Stimulated activated CD8-positive, alpha-beta memory T cell treated with anti-CD3 and anti-CD28 coated beads, Interleukin-15, amount 100 ng/mL, for 4 hours (primary cell): ENCODE results near the gene CTAGE4.
"Not testable (repeated sequence)": the region's sequence is repeated elsewhere in the genome, so short reads cannot be mapped to it uniquely, and the experiment has no call there.

ENCODE experiments used
- DNase-seq, 2 donors: peaks; one replicate each; pipeline ENCODE4 v3.0.0-alpha.2; 2020; ENCODE audit warnings: low read depth in 2 of 2

CTAGE4 gene

GRCh38 chr7:144217200-144217599 is 33.9 kb downstream of the CTAGE4 start:
- not testable (repeated sequence) for DNase-seq

- DNase-seq, result not testable (repeated sequence)
These were observed 35.3 kb downstream of the CTAGE4 start for GRCh38 chr7:144218581-144218980.

DNA sequence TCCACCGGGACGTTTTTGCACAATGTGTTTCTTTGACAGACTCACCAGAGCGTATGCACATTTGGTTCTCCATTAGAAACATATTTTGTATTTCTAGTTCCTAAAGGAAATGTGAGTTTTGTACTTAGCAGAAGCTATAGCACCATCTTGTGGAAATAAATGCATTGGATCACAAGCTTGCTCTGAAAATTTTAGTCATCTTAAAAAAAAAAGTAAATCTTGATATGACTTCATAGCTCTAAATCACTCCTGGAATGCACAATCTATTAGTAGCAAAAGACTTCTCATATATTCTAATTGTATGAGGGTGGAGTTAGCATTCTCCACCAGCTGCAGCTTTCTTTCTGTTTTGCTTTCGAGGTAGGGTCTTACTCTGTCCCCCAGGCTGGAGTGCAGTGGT is 35.9 kb downstream of the CTAGE4 start:
- DNase-seq, result not testable (repeated sequence)

DNA sequence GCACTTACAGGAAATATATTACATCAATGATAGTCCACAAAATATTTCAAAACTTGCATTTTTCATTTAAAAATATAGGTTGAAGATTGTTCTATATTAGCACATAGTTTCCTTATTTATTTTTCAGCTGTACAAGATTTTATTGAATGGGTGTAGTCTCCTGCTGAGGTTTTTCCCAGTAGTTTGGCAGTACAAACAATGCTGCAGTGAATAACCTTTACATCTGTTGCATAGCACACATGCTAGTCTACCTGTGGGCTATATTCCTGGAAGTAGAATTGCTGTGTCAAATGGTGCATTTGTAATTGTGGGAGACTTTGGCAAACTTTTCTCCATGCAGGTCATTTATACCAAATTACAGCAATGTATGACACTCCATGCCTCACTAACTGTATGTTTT is 37.3 kb downstream of the CTAGE4 start:
- DNase-seq, result not testable (repeated sequence)

DNA sequence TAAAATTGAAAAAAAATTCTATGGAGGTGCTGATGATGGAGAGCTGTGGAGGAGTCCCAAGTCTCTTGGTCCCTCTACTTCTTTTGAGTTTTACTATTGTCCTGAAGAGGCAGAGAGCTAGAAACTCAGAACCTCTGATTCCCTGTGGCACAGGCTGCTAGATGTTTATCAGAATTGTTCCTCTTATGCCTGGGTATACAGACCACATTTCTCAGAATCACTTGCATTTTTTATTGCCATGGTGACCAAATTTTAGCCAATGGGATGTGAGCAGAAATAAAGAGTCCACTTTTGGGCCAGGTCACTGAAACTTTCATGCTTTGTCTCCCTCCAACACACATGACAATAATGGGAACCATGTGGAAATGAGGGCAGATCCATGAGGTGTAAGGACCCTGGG is 40.4 kb downstream of the CTAGE4 start:
- not testable (repeated sequence) for DNase-seq

DNA sequence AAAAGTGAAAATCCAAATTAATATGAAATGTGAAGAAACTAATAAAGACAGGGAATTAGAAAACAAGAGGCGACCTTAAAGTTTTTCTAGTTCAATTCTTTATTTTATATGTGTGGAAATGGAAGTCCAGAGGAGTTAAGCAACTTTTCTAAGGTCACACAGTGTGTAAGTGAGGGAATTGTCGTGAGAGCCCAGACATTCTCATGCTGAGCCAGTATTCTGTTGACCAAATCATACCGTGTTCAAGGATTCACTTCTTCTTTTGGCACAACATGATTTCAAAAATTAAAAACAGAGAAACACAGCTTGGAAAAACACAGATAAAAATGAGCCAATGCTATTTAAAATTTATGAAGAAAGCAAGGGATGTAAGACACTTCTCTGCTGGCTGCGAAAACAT is 43.6 kb downstream of the CTAGE4 start:
- not testable (repeated sequence) for DNase-seq

DNA sequence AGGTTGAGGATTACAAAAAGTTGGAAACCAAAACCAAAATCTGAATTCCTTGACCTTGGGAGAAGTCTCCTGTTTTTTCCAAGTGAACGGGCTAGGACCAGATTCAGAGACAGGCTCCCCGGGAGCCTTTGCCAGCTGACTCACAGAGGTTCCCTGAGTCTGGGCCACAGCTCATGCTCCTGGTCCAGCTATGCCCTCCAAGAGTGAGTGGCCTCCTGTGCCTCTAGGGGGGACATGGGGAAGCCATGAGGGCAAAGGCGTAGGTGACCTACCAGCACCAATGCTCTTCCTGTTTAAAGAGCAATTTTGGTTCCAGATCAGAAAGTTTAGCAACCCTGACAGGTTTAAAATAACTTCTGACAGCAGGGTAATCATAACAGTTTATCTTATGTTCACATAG is 45.5 kb downstream of the CTAGE4 start:
- DNase-seq, result not testable (repeated sequence)

DNA sequence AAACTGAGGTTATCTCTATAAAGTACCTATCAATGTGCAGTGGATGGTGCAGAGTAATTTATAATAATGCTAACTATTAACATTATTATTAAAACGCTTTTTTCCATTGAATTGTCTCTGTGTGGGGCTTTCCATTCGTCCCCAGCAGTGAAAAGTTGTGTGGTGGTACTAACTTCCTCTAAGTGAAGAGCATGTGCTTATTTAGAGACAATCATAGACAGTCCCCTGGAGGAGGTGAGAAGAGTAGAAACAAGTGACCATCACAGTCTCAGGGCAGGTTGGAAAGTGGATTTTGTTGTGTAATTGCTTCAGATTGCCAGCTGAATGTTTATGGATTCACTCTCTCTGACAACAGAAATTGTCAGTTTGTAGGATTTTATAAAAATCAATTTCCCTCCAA is 47.8 kb downstream of the CTAGE4 start:
- DNase-seq, result not testable (repeated sequence)

GRCh38 chr7:144233039-144233438 is 49.8 kb downstream of the CTAGE4 start:
- DNase-seq, result not testable (repeated sequence)
